ENCODE measurements around the gene PLEKHH1.

GRCh38 chr14:67497716-67498115, 35.4 kb upstream of the PLEKHH1 start:
- TF ChIP-seq, protein P1, sequence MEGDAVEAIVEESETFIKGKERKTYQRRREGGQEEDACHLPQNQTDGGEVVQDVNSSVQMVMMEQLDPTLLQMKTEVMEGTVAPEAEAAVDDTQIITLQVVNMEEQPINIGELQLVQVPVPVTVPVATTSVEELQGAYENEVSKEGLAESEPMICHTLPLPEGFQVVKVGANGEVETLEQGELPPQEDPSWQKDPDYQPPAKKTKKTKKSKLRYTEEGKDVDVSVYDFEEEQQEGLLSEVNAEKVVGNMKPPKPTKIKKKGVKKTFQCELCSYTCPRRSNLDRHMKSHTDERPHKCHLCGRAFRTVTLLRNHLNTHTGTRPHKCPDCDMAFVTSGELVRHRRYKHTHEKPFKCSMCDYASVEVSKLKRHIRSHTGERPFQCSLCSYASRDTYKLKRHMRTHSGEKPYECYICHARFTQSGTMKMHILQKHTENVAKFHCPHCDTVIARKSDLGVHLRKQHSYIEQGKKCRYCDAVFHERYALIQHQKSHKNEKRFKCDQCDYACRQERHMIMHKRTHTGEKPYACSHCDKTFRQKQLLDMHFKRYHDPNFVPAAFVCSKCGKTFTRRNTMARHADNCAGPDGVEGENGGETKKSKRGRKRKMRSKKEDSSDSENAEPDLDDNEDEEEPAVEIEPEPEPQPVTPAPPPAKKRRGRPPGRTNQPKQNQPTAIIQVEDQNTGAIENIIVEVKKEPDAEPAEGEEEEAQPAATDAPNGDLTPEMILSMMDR (IDR thresholded peaks at IDR 0.05; ENCODE audit: insufficient read depth, low read depth, low read length), result no peak
- TF ChIP-seq EZH2 (IDR thresholded peaks at IDR 0.05; ENCODE audit: insufficient read depth, low read length), result no peak
